ENCODE measurements around the gene CDK5RAP1. TPM values are rescaled to one million over a fixed set of nuclear protein-coding genes. Genes with fewer than 3 reads are reported as not detected.

The CDK5RAP1 gene
- total RNA-seq, 1 donor from 2014 or later, result 28.3 TPM

DNA sequence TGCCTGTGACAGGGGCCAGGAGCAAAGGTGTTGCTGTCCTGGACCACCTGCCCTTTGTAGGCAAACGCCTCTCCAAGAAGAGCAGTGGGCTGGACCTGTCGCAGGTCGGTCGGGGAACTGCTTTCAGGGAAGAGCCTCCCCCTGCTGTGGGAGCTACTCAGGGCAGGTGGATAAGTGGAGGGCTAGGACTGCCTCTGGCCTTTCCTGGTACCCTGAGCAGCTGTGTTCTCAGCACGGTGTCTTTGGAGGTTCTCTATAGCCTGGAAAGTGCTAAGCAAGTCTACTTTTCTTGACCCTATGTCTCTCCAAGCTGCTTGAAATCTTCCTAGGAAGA, 83.3 kb downstream of the CDK5RAP1 start:
- no peaks in the 10 kb centered on the region for H3K36me3 Mint-ChIP-seq (ENCODE audit: low read depth)
- no peak overlapping the region for H3K27ac Mint-ChIP-seq (ENCODE audit: unreplicated experiment)
- H3K4me1 Mint-ChIP-seq (ENCODE audit: low read depth), result no peaks in the 10 kb centered on the region
- no peaks in the 10 kb centered on the region for H3K9me3 Mint-ChIP-seq (ENCODE audit: low read depth)
- no peak for DNase-seq (ENCODE audit: low spot score)
- TF ChIP-seq, protein P1, sequence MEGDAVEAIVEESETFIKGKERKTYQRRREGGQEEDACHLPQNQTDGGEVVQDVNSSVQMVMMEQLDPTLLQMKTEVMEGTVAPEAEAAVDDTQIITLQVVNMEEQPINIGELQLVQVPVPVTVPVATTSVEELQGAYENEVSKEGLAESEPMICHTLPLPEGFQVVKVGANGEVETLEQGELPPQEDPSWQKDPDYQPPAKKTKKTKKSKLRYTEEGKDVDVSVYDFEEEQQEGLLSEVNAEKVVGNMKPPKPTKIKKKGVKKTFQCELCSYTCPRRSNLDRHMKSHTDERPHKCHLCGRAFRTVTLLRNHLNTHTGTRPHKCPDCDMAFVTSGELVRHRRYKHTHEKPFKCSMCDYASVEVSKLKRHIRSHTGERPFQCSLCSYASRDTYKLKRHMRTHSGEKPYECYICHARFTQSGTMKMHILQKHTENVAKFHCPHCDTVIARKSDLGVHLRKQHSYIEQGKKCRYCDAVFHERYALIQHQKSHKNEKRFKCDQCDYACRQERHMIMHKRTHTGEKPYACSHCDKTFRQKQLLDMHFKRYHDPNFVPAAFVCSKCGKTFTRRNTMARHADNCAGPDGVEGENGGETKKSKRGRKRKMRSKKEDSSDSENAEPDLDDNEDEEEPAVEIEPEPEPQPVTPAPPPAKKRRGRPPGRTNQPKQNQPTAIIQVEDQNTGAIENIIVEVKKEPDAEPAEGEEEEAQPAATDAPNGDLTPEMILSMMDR (IDR thresholded peaks at IDR 0.05), result no peak
- H3K4me3 Mint-ChIP-seq (ENCODE audit: unreplicated experiment), result no peak overlapping the region
- H3K27me3 Mint-ChIP-seq (ENCODE audit: low read depth), result peaks cover 54% of the 10 kb centered on the region

DNA sequence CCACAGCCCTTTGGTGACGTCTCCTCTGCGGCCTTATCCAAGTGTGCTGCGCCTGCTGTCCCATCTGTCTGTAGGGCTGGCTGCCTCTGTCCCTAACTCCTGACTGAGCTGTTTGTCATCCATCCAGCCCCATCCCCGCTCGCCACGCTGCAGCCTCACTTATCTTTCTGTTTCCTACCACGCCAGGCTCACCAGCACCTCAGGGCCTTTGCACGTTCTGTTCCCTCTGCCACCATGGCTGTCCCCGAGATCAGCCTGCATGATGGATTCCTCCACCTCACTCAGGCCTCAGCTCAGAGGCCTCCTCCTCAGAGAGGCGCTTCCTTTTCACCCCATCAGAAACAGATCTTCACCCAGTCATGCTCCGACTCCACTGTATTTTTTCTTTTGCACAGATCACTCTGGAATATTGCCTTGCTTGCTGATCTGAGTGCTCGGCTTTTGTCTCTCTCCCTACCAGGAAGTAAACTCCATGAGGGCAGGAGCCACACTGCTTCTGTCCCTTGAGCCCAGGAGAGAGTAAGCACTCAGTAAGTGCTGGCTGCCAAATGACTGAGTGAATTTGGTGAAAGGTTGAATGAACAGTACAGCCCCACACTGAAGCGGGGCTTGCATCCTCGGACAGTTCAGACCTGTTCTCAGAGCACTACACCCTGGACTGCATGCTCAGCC, 83.8 kb downstream of the CDK5RAP1 start:
- Mint-ChIP-seq H3K27me3 (ENCODE audit: low read depth) (peaks cover 50% of the 10 kb centered on the region), H3K4me1 (ENCODE audit: low read depth) (no peaks in the 10 kb centered on the region), H3K4me3 (ENCODE audit: unreplicated experiment) (no peak overlapping the region), H3K9me3 (ENCODE audit: low read depth) (no peaks in the 10 kb centered on the region), H3K27ac (ENCODE audit: unreplicated experiment) (no peak overlapping the region), H3K36me3 (ENCODE audit: low read depth) (no peaks in the 10 kb centered on the region)
- no peak for DNase-seq (ENCODE audit: low spot score)
- TF ChIP-seq, protein P1 (IDR thresholded peaks at IDR 0.05), result no peak

- no peaks in the 10 kb centered on the region for H3K4me1 Mint-ChIP-seq (ENCODE audit: low read depth)
- no peak for DNase-seq (ENCODE audit: low spot score)
- H3K9me3 Mint-ChIP-seq (ENCODE audit: low read depth), result no peaks in the 10 kb centered on the region
- H3K36me3 Mint-ChIP-seq (ENCODE audit: low read depth), result no peaks in the 10 kb centered on the region
- H3K4me3 Mint-ChIP-seq (ENCODE audit: unreplicated experiment), result no peak overlapping the region
- TF ChIP-seq, protein P1 (IDR thresholded peaks at IDR 0.05), result no peak
- H3K27ac Mint-ChIP-seq (ENCODE audit: unreplicated experiment), result no peak overlapping the region
- peaks cover 46% of the 10 kb centered on the region for H3K27me3 Mint-ChIP-seq (ENCODE audit: low read depth)
Measured at GRCh38 chr20:33316958-33317357, 84.4 kb downstream of the CDK5RAP1 start.

- no peaks in the 10 kb centered on the region for H3K4me1 Mint-ChIP-seq (ENCODE audit: low read depth)
- H3K36me3 Mint-ChIP-seq (ENCODE audit: low read depth), result no peaks in the 10 kb centered on the region
- H3K27me3 Mint-ChIP-seq (ENCODE audit: low read depth), result peaks cover 50% of the 10 kb centered on the region
- TF ChIP-seq, protein P1 (IDR thresholded peaks at IDR 0.05), result no peak
- no peak overlapping the region for H3K27ac Mint-ChIP-seq (ENCODE audit: unreplicated experiment)
- H3K9me3 Mint-ChIP-seq (ENCODE audit: low read depth), result no peaks in the 10 kb centered on the region
- DNase-seq (ENCODE audit: low spot score), result no peak
- no peak overlapping the region for H3K4me3 Mint-ChIP-seq (ENCODE audit: unreplicated experiment)
Measured at GRCh38 chr20:33316343-33316742, 85.0 kb downstream of the CDK5RAP1 start.

DNA sequence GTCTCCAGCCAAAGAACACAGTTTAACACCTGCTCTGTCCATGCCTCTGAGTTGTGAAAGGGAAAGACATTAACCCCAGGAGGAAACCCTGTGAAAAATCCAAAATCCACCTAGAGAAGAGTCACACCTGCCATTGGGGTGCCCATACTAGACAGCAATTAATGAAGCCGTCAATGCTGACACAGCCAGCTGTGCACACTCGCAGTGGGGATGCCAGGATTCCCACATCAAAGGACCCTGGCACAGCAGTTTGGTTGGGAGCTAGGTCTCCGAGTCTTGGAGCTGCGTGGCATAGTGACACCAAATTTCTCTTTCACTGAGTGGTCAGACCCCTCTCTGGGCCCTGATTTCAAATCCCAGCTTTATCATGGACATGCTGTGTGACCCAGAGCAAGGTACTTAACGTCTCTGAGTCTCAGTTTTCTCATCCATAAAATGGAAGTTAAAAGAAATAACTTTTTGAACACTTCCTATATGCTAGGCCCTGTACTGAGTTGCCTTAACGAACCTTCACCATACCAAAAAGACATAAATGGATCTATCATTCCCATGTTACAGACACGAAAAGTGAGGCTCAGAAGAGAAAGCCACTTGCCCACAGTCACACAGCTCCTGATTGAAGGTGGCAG, 87.5 kb downstream of the CDK5RAP1 start:
- DNase-seq (ENCODE audit: low spot score), result no peak
- no peaks in the 10 kb centered on the region for H3K36me3 Mint-ChIP-seq (ENCODE audit: low read depth)
- TF ChIP-seq, protein P1 (IDR thresholded peaks at IDR 0.05), result no peak
- H3K4me1 Mint-ChIP-seq (ENCODE audit: low read depth), result no peaks in the 10 kb centered on the region
- no peak overlapping the region for H3K4me3 Mint-ChIP-seq (ENCODE audit: unreplicated experiment)
- no peaks in the 10 kb centered on the region for H3K9me3 Mint-ChIP-seq (ENCODE audit: low read depth)
- H3K27me3 Mint-ChIP-seq (ENCODE audit: low read depth), result peaks cover 35% of the 10 kb centered on the region
- no peak overlapping the region for H3K27ac Mint-ChIP-seq (ENCODE audit: unreplicated experiment)

Measured in chondrocyte (in vitro differentiated cells).